Middle frontal gyrus (tissue), 1 donor: ENCODE results near the gene SDK2.

Experiments
- DNase-seq: peaks from one replicate; pipeline ENCODE4 v3.0.0-alpha.2; 2015; ENCODE audit warnings: low spot score; ENCODE audit errors: extremely low spot score

The SDK2 gene, protein sequence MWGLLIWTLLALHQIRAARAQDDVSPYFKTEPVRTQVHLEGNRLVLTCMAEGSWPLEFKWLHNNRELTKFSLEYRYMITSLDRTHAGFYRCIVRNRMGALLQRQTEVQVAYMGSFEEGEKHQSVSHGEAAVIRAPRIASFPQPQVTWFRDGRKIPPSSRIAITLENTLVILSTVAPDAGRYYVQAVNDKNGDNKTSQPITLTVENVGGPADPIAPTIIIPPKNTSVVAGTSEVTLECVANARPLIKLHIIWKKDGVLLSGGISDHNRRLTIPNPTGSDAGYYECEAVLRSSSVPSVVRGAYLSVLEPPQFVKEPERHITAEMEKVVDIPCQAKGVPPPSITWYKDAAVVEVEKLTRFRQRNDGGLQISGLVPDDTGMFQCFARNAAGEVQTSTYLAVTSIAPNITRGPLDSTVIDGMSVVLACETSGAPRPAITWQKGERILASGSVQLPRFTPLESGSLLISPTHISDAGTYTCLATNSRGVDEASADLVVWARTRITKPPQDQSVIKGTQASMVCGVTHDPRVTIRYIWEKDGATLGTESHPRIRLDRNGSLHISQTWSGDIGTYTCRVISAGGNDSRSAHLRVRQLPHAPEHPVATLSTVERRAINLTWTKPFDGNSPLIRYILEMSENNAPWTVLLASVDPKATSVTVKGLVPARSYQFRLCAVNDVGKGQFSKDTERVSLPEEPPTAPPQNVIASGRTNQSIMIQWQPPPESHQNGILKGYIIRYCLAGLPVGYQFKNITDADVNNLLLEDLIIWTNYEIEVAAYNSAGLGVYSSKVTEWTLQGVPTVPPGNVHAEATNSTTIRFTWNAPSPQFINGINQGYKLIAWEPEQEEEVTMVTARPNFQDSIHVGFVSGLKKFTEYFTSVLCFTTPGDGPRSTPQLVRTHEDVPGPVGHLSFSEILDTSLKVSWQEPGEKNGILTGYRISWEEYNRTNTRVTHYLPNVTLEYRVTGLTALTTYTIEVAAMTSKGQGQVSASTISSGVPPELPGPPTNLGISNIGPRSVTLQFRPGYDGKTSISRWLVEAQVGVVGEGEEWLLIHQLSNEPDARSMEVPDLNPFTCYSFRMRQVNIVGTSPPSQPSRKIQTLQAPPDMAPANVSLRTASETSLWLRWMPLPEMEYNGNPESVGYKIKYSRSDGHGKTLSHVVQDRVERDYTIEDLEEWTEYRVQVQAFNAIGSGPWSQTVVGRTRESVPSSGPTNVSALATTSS (N-terminal part only)

DNA sequence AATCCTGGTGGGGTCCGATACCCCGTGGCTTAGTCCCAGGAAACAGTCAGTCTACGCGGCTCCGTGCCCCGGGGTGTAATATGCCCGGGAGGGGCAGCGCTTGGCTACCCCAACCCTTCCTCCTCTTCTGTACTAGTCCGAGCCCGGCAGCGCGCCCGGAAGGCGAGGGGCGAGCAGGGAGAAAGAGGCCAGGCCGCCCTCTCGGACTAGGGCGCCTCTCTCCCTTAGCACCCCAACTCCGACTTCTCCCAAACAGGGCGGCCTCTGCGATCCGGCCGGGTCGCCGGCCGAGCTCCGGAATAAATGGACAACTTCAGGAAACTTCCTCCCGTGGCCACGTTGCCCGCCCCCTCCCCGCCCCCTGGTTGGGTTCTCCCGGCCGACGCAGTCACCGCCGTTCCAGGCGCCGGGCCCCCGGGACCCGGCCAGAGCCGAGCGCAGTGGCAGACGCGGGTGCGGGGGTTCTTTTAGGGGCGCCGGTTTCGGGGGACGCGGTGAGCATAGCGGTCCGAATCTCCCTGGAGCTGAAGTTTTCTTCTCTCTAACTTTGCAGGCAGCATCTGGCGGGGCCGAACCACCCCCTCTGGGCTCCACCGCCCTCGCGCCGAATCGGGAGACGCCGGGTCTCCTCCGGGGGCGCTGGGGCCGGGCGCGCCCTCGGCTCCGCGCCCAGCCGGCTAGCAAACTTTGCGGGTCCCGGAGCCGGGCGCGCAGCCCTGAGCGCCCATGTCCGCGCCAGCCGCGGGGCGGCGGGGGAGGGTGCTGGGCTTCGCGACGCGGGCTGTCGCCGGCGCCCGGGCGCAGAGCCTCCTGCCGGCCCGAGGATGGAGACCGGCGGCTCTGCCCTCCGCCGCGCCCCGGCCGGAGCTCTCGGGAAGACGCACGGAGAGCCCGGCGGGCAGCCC lies at the start of gene SDK2:
TSS of gene SDK2 (minus strand) at position 301 of the 905 bp plus-strand sequence. CDS start 357 bp downstream, outside the sequence.
- no peak for DNase-seq

DNA sequence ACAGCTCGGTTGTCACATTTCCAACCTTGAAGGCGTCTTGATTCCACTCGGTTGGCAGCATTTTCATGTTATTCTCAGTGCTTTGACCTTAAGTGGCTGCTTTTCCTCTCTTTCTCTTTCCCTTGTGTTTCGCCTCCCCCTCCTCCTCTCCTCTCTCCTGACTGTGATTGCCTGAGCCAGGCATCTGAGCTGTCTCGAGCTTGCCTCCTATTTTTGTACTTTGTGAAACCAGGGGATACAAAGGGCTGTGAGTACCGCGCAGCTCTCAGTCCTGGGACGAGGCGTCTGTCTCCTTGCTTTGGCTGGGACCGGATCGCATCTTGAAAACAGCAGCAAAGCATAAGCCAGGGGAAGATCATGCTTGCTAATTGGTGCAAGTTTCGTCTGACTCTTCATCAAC lies 48.8 kb upstream of the SDK2 start:
- no peak for DNase-seq

DNA sequence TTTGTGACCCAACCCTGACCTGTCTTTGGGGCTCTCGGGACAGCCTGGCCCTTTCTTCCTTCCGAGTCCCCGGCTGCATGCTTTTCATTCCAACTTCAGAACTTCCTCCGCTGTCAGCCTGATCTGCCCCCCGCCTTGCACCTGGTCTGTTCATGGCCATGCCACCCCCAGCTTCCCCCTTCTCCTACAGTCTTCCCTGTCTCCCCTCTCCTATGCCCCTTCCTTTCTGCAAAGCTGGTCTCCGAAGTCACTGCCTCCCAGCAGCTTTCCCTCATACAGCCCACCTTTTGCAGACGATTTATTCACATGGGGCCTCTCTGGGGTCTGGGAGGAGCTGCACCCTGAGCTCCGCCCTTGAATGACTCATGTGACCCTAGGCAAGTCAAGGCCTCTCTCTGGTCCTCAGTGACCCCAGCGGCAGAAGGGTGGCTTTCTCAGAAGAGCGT lies 47.1 kb upstream of the SDK2 start:
- DNase-seq, result no peak

DNA sequence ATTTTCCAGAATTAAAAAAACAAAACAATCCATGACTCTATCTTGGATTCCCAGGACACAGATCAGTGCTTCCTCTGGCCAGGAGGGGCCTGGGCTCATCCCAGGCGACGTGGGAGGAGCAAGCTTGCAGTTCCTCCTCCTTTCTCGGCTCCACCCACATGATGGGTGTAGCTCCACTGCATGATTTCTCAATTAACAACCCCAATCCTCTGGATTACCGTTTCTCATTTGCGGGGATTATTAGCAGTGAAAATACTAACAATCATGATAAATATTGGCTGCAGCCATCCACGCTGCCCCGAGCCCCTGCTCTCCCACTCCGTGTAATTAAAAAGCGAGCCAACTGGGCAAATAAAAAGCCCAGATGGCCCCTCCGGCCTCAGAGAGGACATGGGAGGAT lies 46.4 kb upstream of the SDK2 start:
- no peak for DNase-seq

DNA sequence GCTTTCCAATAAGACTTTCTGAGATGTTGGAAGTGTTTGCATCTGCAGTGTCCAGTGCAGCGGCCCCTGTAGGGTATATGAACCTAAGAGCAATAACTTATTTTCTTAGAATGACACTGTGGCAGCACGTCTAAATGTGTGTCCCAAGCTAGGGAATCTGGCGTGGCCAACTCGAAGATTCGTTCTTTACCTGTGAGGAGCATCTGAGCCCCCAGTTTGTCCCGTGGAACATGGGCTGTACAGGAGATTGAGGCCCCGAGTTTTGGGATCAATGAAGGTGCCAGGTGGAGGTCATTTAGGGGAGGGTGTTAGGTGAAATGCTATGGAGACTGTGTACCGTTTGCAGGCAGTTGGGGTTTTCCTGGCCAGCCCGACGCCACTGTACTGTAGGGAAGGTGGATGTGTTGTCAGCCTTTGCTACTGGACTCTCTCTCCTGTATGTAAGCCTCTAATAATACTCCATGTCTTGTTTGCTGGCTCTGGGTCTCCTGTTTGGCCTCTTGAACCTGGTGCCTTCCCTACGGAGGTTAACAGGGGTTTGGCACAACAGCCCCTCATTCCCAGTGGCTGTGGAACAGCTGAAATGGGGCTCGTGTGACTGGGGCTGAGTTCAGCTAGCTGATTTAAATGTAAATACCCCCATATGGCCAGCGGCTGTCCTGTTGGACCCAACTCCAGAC lies 45.5 kb upstream of the SDK2 start:
- no peak for DNase-seq

DNA sequence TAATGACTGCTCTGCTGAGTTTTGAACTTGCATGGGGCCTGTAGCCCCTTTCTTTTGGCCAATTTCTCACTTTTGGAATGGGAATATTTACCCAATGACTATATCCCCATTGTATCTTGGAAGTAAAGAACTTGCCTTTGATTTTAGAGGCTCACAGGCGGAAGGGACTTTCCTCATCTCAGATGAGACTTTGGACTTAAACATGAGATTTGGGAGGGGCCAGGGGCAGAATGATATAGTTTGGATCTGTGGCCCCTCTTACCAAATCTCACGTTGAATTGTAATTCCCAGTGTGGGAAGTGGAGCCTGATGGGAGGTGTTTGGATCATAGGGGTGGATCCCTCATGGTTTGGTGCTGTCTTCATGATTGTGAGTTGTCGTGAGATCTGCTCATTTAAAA lies 42.7 kb upstream of the SDK2 start:
- no peak for DNase-seq

DNA sequence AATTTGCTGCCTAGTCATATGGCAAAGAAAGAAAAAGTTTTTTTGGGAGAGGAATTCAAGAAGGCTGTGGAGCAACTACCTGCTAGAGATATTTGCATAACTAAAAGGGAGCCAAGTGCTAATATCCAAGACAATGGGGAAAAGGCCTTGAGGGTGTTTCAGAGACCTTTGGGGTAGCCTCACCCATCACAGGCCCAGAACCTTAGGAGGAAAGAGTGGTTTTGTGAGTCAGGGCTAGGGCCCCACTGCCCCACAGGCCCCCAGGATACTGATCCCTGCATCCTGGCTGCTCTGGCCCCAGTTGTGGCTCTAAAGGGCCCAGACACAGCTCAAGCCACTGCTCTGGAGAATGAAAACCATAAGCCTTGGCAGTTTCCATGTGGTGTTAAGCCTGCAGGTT lies 41.9 kb upstream of the SDK2 start:
- DNase-seq, result no peak

DNA sequence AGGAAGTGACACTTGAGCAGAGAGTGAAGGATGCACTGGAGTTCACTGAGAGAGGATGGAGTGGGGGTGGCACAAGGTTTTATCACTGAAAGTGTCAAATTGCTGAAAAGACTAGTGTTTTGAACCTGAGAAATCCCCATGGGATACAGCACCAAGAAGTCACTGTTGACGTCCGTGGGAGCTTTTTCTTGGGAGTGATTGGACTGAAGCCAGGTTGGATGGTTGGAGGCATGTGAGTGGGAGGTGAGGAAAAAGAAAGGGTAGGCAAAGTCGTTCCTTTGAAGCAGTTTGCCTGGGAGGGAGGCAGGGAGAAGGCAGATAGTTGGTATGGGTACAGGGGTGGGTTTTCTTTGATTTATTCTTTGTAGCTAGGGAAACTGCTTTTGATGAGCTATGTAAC lies 39.9 kb upstream of the SDK2 start:
- DNase-seq, result no peak

DNA sequence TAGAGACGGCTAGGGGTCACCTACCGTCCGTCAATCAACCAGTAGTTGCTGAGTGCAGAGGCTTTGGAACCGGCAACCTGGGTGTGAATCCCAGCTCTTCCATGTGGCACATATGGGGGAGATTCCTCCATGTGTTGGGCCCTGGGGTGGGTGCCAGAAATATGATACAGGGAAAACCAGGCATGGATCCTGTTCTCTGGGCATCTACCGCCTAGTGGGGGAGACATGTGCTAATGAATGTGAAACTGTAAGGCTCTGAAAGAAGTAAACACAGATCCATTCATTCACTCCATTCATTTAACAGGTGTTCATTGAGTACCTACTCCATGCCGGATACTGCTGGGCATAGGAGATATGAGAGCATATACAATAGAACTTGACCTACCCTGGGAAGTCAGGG lies 39.5 kb upstream of the SDK2 start:
- no peak for DNase-seq

DNA sequence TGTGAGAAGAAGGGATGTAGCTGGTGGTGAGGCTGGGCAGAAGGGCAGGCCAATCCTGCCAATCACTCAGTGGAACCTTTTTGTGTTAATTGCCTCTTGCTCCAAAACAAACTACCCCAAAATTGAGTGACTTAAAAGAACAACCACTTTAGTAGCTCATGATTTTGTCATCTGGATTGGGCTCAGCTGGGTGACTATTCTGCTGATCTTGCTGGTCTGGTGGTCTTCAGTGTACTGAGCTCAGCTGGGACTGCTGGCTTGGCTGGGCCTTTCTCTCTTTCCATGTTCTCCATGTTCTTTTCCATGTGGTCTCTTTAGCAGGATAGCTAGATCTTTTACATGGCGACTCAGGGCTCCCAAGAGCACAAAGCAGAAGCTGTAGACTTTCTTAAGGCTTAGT lies 37.7 kb upstream of the SDK2 start:
- no peak for DNase-seq

DNA sequence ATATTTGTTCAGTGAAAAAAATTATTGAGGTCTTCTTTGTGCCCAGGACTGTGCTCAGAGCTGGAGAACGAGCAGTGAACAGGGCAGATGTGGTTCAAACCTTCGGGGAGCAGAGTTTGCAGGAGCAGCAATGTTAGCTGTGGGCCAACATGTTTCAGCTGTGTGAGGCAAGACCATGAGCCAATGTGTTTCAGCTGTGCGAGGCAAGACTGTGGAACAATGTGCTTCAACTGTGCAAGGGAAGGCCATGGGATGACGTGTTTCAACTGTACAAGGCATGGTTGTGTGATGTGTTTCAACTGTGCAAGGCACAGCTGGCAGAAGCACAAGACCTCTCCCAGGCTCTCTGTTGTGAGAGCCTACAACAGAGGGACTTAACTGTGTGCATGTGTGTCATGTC lies 35.2 kb upstream of the SDK2 start:
- DNase-seq, result no peak

DNA sequence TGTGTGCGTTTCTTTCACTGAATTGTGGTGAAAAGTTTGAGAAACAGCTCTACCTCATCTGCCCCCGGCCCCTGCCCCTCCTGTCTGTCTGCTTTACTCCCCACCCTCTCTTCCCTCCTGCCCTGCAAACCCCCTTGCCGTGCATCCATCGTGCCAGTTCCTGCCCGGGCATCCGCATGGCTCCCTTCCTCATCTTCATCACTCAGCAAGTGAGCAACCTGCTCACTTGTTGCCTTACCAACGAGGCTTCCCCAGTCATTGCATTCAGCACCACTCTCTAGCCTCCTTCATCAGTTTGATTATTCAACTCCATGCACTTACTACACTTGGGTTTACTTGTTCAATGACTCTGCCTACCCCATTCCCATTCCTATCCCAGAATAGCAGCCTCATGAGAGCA lies 34.8 kb upstream of the SDK2 start:
- DNase-seq, result no peak

DNA sequence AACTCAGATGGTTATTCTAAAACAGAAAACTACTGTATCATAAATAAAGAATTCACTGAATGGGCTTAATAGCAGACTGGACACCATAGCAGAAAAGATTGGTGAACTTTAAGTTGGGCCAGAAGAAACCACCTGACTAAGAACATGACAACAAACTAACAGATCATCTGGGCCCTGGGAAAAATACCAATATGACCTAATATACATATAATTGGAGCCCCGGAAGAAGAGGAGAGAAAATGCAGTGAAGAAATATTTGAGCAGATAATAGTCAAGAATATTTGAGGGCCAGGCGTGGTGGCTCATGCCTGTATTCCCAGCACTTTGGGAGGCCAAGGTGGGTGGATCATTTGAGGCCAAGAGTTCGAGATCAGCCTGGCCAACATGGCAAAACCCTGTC lies 25.5 kb upstream of the SDK2 start:
- DNase-seq, result no peak

DNA sequence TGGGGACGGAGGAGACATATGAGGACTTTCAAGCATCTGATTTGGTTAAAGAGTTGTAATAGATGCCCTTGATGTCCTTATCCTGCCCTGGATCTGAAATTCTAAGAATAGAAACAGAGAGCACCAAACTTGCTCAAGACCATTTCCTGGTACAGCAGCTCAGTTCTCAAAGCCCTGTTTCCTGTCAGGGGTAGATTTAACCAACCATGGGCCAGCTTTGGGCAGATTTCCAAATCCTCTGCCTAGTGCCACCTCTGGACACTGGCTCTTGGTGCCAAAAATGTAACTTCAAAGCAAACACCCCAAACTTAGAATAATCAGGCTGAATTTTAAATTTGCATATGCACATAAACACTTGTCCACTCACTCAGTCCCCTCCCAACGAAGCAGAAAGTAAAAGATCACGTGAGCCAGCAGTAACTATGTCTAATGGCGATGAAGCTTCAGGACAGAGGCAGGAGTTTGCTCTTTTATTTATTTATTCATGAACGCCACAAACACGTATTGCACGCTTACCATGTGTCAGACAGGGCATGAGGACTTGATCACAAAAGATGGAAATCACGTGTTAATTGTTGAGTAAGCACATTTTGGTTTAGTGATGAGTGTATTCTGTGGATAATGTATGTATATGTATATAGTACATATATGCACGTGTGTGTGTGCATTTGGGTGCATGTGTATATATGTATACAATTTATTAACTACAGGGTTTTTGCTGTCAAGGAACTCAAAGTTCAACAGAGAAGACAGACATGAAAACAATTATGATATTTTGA lies 23.1 kb upstream of the SDK2 start:
- DNase-seq, result no peak

DNA sequence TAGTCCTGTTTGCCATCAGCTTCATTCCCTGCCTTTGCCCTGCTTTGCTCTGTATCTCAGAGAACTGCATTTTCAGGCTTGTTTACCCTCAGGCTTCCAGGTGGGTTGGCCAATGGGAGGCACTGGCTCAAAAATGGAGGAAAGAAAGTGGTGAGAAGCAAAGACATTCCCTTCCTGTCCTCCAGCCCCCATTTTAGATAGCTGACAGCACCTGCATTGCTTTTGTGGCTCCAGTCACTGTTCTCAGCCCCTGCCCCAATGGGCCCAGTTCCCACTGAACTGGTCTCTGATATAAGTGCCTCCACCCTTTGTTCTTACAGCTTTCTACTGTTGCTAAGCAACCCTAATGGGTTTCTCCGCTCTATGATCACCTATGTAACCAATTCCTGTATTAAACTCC lies 19.4 kb upstream of the SDK2 start:
- DNase-seq, result no peak

DNA sequence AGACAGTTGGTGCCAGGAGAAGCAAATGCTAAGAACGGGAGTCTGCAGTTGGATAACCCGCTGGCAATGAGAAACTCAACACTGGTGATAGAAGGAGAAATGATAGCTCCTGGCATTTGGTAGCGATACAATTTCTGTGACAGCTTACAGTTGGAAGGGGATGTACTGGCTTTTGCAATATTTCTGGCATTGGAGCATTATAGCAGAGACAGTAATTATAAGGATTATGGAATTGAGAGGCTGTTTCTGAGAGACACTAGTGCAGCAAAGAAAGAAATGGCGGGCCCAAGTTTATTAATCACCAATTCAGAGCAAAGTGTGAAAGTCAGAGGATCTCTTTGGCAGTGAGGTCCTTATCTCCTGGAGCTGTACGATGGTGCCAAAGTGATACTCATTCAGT lies 16.1 kb upstream of the SDK2 start:
- no peak for DNase-seq

DNA sequence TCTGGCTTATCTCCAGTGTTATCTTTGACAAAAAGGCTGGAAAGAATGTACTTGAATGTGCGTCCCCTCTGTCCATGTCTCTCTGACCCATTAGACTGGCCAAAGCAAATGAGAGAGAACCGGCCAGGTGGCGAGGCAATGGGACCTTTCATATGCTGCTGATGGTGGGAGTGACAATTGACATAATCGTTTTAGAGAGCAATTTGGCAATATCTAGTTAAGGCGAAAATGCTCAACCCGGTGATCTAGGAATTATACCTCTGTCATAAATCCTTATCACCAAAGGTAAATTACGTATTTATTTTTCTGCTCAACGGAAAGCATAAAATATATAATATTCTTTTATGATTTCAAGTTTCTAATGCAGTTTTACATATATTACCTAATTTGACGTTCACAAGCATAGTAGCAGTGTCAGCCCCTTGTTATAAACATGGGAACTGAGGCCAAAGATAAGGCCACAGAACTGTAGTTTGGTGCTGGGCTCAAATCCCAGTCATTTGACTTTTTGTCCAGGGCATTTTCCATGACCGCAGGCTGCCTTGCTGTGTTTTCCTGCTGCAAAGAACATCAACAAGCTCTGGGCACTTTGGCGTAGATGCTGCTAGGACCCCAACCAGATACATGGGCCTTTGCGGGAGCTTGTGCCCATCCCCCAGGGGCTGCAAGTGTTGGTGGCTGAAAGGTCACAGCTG lies 14.7 kb upstream of the SDK2 start:
- no peak for DNase-seq

DNA sequence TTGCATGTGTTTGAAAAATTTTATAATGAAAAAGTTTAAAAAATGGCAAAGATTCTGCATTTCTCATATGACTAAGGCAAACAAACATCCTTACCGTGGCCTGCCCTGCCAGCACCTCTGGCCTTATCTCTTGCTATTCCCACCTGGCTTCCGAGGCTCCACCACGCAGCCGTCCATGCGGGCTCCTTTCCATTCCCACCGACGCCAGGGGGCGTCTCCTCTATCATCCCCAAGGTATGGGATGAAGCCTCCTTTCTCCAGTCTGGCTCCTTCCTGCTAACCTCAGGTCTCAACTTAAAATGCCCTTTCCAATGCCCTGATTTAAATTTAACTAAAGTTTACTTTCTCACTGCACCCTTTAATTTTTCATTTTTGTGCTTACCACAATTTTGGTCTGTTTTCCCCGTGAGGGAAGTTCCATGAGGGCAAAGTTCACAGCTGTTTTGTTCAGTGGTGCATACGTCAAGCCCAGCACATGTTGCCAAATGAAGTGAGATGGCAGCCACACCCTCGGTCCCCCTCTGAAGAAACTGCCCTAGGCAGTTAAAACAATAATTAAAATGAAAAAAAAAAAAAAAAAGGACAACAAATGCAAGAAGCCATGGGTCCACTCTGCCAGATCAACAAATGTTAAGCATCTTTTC lies 13.3 kb upstream of the SDK2 start:
- no peak for DNase-seq
